Measurements from ENCODE around the gene LRRC36. TPM values are rescaled to one million over a fixed set of nuclear protein-coding genes. Genes with fewer than 3 reads are reported as not detected.
A peak's percentile ranks its signal among the peaks of the same experiment; 100 is the strongest.

Gene LRRC36
- total RNA-seq, 2 donors from 2014 or later: 1.1 TPM; not detected in 1

DNA sequence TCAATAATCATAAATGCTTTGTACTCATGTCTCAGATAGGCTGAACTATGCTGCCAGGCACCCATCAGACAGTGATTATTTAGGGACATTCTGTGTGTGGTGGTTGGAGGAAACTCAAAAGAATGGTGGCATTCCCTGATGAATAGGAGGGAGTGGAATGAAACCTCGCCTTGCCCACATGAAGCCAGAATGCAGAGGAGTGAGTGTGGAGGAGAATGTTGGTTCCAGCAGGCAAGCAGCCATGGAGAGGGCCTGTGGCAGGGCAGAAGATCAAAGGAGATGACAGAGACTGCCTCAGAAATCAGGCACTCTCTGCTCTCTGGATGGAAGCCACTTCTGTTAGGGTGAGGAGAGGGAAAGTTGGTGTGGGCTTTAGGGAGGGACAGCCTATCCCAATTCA is 22.6 kb upstream of the LRRC36 start:
- intact Hi-C loops (cut with DNase I): no loop called here
- no peaks in the 10 kb centered on the region for H3K9me3 ChIP-seq
- DNase-seq: no peak
- TF ChIP-seq, protein P1, sequence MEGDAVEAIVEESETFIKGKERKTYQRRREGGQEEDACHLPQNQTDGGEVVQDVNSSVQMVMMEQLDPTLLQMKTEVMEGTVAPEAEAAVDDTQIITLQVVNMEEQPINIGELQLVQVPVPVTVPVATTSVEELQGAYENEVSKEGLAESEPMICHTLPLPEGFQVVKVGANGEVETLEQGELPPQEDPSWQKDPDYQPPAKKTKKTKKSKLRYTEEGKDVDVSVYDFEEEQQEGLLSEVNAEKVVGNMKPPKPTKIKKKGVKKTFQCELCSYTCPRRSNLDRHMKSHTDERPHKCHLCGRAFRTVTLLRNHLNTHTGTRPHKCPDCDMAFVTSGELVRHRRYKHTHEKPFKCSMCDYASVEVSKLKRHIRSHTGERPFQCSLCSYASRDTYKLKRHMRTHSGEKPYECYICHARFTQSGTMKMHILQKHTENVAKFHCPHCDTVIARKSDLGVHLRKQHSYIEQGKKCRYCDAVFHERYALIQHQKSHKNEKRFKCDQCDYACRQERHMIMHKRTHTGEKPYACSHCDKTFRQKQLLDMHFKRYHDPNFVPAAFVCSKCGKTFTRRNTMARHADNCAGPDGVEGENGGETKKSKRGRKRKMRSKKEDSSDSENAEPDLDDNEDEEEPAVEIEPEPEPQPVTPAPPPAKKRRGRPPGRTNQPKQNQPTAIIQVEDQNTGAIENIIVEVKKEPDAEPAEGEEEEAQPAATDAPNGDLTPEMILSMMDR (IDR thresholded peaks at IDR 0.05): no peak
- no peak overlapping the region for H3K27ac ChIP-seq
- H3K36me3 ChIP-seq: no peaks in the 10 kb centered on the region
- no peak overlapping the region for H3K4me3 ChIP-seq
- H3K4me1 ChIP-seq: no peaks in the 10 kb centered on the region
- no peaks in the 10 kb centered on the region for H3K27me3 ChIP-seq
- H3K9ac ChIP-seq (ENCODE audit: low read depth in 2 of 2, low read length in 2 of 2): no peak overlapping the region

GRCh38 chr16:67305216-67306071 is 21.2 kb upstream of the LRRC36 start:
- Histone ChIP-seq H3K27me3 (no peaks in the 10 kb centered on the region), H3K9ac (ENCODE audit: low read depth in 2 of 2, low read length in 2 of 2) (no peak overlapping the region), H3K27ac (no peak overlapping the region), H3K4me1 (no peaks in the 10 kb centered on the region), H3K4me3 (no peak overlapping the region), H3K36me3 (no peaks in the 10 kb centered on the region), H3K9me3 (no peaks in the 10 kb centered on the region)
- no peak for DNase-seq
- intact Hi-C loops (cut with DNase I): no loop called here
- TF ChIP-seq, protein P1 (IDR thresholded peaks at IDR 0.05): no peak

DNA sequence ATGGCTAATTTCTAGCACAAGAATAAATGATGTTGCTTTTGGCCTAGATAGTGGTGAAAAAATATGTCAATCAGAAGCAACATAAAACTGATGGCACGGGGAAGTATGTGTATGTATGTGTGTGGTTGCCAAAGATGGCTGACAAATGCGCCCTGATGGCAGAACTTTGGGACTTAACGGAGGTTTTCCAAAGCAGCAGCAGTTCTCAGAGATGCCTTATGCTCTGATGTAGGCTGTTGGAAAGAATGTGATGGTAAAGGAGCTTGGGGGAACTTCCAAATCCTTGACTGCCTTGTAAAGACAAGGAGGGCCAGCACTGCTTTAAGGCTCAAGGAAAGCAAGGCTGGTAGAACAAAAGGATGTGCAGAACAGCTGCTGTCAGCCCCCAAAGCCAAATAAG is 16.1 kb upstream of the LRRC36 start:
- Histone ChIP-seq H3K27ac (no peak overlapping the region), H3K9me3 (no peaks in the 10 kb centered on the region), H3K4me1 (no peaks in the 10 kb centered on the region), H3K36me3 (no peaks in the 10 kb centered on the region), H3K4me3 (no peak overlapping the region), H3K27me3 (no peaks in the 10 kb centered on the region), H3K9ac (ENCODE audit: low read depth in 2 of 2, low read length in 2 of 2) (no peak overlapping the region)
- TF ChIP-seq, protein P1 (IDR thresholded peaks at IDR 0.05): no peak
- intact Hi-C loops (cut with DNase I): no loop called here
- DNase-seq: no peak

GRCh38 chr16:67311607-67312488 is 14.8 kb upstream of the LRRC36 start:
- Histone ChIP-seq H3K4me3 (no peak overlapping the region), H3K27me3 (no peaks in the 10 kb centered on the region), H3K27ac (peak overlapping the region; percentile 10), H3K9me3 (no peaks in the 10 kb centered on the region), H3K4me1 (no peaks in the 10 kb centered on the region), H3K9ac (ENCODE audit: low read depth in 2 of 2, low read length in 2 of 2) (no peak overlapping the region), H3K36me3 (no peaks in the 10 kb centered on the region)
- TF ChIP-seq, protein P1 (IDR thresholded peaks at IDR 0.05): no peak
- intact Hi-C loops (cut with DNase I): no loop called here
- DNase-seq: peak; percentile 43

DNA sequence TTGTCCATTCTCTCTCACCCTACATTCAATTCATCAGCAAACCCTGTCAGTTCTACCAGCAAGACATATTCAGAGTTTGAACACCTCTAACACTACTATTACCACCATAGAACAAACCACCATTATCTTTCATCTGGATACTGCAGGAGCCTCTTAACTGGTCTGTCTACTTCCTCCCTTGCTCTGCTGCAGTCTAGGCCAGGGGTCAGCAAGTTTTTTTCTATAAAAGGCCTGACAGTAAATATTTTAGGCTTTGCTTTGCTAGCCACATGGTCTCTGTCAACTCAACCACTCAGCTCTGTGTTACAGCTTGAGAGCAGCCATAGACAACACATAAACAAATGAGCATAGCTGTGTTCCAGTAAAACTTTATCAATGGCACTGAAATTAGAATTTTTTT is 13.9 kb upstream of the LRRC36 start:
- TF ChIP-seq, protein P1 (IDR thresholded peaks at IDR 0.05): no peak
- Histone ChIP-seq H3K36me3 (no peaks in the 10 kb centered on the region), H3K4me3 (no peak overlapping the region), H3K4me1 (no peaks in the 10 kb centered on the region), H3K9me3 (no peaks in the 10 kb centered on the region), H3K9ac (ENCODE audit: low read depth in 2 of 2, low read length in 2 of 2) (no peak overlapping the region), H3K27me3 (no peaks in the 10 kb centered on the region), H3K27ac (no peak overlapping the region)
- intact Hi-C loops (cut with DNase I): no loop called here
- no peak for DNase-seq

All from colonic mucosa (tissue), 4 donors.